H9 (cell line): ENCODE measurements around the gene EHMT2. TPM values are rescaled to one million over a fixed set of nuclear protein-coding genes. Genes with fewer than 3 reads are reported as not detected.

Source experiments
- DNase-seq: peaks from one replicate; pipeline ENCODE4 v3.0.0-alpha.2; 2017
- H2AFZ ChIP-seq: one replicate; pipeline ENCODE4 v1.6.1; 2013; ENCODE audit warnings: mild to moderate bottlenecking, low read length, control low read depth, moderate library complexity
- H2AK5ac ChIP-seq: 2 replicates; pipeline ENCODE4 v1.6.1; 2013; ENCODE audit warnings: low read length, control low read depth, mixed read lengths; ENCODE audit not compliant: insufficient read length
- H2BK120ac ChIP-seq: one replicate; pipeline ENCODE4 v1.6.1; 2013; ENCODE audit warnings: low read depth, mild to moderate bottlenecking, low read length, control low read depth, inconsistent platforms; ENCODE audit not compliant: poor library complexity, severe bottlenecking
- H2BK12ac ChIP-seq: 2 replicates; pipeline ENCODE4 v1.6.1; 2013; ENCODE audit warnings: low read length, control low read depth, mixed read lengths, low read depth; ENCODE audit not compliant: insufficient read length
- H2BK15ac ChIP-seq: 2 replicates; pipeline ENCODE4 v1.6.1; 2013; ENCODE audit warnings: low read depth, low read length, control low read depth
- H2BK20ac ChIP-seq: one replicate; pipeline ENCODE4 v1.6.1; 2013; ENCODE audit warnings: low read depth, mild to moderate bottlenecking, low read length, control low read depth, inconsistent platforms; ENCODE audit not compliant: poor library complexity, severe bottlenecking
- H2BK5ac ChIP-seq: 2 replicates; pipeline ENCODE4 v1.6.1; 2013; ENCODE audit warnings: low read length, control low read depth, mixed read lengths; ENCODE audit not compliant: insufficient read length
- H3K14ac ChIP-seq: 2 replicates; pipeline ENCODE4 v1.6.1; 2013; ENCODE audit warnings: low read length, control low read depth; ENCODE audit not compliant: insufficient read depth
- H3K18ac ChIP-seq: 2 replicates; pipeline ENCODE4 v1.6.1; 2013; ENCODE audit warnings: low read depth, mild to moderate bottlenecking, mixed read lengths, low read length, control low read depth; ENCODE audit not compliant: insufficient read length
- H3K23ac ChIP-seq: 2 replicates; pipeline ENCODE4 v1.6.1; 2013; ENCODE audit warnings: low read length, control low read depth, mixed read lengths, low read depth; ENCODE audit not compliant: insufficient read length
- H3K23me2 ChIP-seq: 2 replicates; pipeline ENCODE4 v1.6.1; 2013; ENCODE audit warnings: low read depth, mild to moderate bottlenecking, mixed read lengths, low read length, control low read depth; ENCODE audit not compliant: insufficient read length, poor library complexity, severe bottlenecking
- H3K27ac ChIP-seq: 2 replicates; pipeline ENCODE4 v1.5.1; 2013; ENCODE audit warnings: low read length, control low read depth, mixed read lengths, low read depth; ENCODE audit not compliant: insufficient read length
- H3K27me3 ChIP-seq: 2 replicates; pipeline ENCODE4 v1.6.1; 2013; ENCODE audit warnings: low read length, control low read depth, inconsistent platforms; ENCODE audit not compliant: insufficient read depth
- H3K4ac ChIP-seq: 2 replicates; pipeline ENCODE4 v1.6.1; 2013; ENCODE audit warnings: low read depth, mild to moderate bottlenecking, control low read depth, inconsistent platforms, low read length, moderate library complexity
- H3K4me1 ChIP-seq: 2 replicates; pipeline ENCODE4 v1.6.1; 2013; ENCODE audit warnings: low read length, control low read depth, inconsistent platforms; ENCODE audit not compliant: insufficient read depth
- H3K4me2 ChIP-seq: 2 replicates; pipeline ENCODE4 v1.6.1; 2013; ENCODE audit warnings: low read length, control low read depth, mixed read lengths; ENCODE audit not compliant: insufficient read length, insufficient read depth
- H3K56ac ChIP-seq: 2 replicates; pipeline ENCODE4 v1.6.1; 2013; ENCODE audit warnings: low read depth, mild to moderate bottlenecking, mixed read lengths, low read length, control low read depth; ENCODE audit not compliant: insufficient read length
- H3K79me1 ChIP-seq: 2 replicates; pipeline ENCODE4 v1.6.1; 2013; ENCODE audit warnings: low read depth, mild to moderate bottlenecking, moderate library complexity, low read length, control low read depth, inconsistent platforms; ENCODE audit not compliant: insufficient read depth, poor library complexity, severe bottlenecking
- H3K79me2 ChIP-seq: 2 replicates; pipeline ENCODE4 v1.6.1; 2013; ENCODE audit warnings: low read length, control low read depth, inconsistent platforms; ENCODE audit not compliant: insufficient read depth
- H3K9ac ChIP-seq: 2 replicates; pipeline ENCODE4 v1.6.1; 2013; ENCODE audit warnings: low read length, control low read depth, mixed read lengths; ENCODE audit not compliant: insufficient read length; ENCODE audit errors: extremely low read depth
- H3K9me3 ChIP-seq: one replicate; pipeline ENCODE4 v1.6.1; 2013; ENCODE audit warnings: low read depth, low read length, inconsistent platforms; ENCODE audit not compliant: control insufficient read depth
- H3T11ph ChIP-seq: one replicate; pipeline ENCODE4 v1.6.1; 2013; ENCODE audit warnings: mild to moderate bottlenecking, low read length, control low read depth, inconsistent platforms
- H4K20me1 ChIP-seq: one replicate; pipeline ENCODE4 v1.6.1; 2013; ENCODE audit not compliant: control insufficient read depth, insufficient read length, insufficient read depth
- H4K5ac ChIP-seq: 2 replicates; pipeline ENCODE4 v1.6.1; 2013; ENCODE audit warnings: low read depth, mild to moderate bottlenecking, mixed read lengths, low read length, control low read depth; ENCODE audit not compliant: insufficient read length
- H4K8ac ChIP-seq: replicated peaks from 2 replicates; pipeline ENCODE4 v1.6.1; 2013; ENCODE audit warnings: low read length, control low read depth, mixed read lengths, low read depth; ENCODE audit not compliant: insufficient read length
- H4K91ac ChIP-seq: 2 replicates; pipeline ENCODE4 v1.6.1; 2013; ENCODE audit warnings: low read depth, mild to moderate bottlenecking, moderate library complexity, mixed read lengths, low read length, control low read depth; ENCODE audit not compliant: insufficient read length
- H3K27ac Mint-ChIP-seq, 3 experiments: 2 replicates in 2 of 3; 3 replicates in 1 of 3; pipeline ENCODE4 v1.8.0; 2020 to 2021; ENCODE audit warnings: mixed read lengths in 3 of 3, mild to moderate bottlenecking in 1 of 3, moderate library complexity in 1 of 3
- H3K27me3 Mint-ChIP-seq: 2 replicates; pipeline ENCODE4 v1.8.0; 2021; ENCODE audit warnings: low read depth, mild to moderate bottlenecking, moderate library complexity, mixed read lengths
- H3K36me3 Mint-ChIP-seq, 3 experiments: 2 replicates in 2 of 3; 3 replicates in 1 of 3; pipeline ENCODE4 v1.8.0; 2020 to 2021; ENCODE audit warnings: low read depth in 3 of 3, mixed read lengths in 3 of 3; ENCODE audit not compliant: insufficient read depth in 1 of 3
- H3K4me1 Mint-ChIP-seq, 2 experiments: 2 replicates each; pipeline ENCODE4 v1.8.0; 2020; ENCODE audit warnings: mixed read lengths in 2 of 2
- H3K4me3 Mint-ChIP-seq, 2 experiments: 2 replicates in 1 of 2; 3 replicates in 1 of 2; pipeline ENCODE4 v1.8.0; 2020 to 2021; ENCODE audit warnings: mild to moderate bottlenecking in 2 of 2, mixed read lengths in 2 of 2, moderate library complexity in 1 of 2
- H3K9me3 Mint-ChIP-seq, 2 experiments: 2 replicates in 1 of 2; 3 replicates in 1 of 2; pipeline ENCODE4 v1.8.0; 2020; ENCODE audit warnings: mild to moderate bottlenecking in 2 of 2, mixed read lengths in 2 of 2, moderate library complexity in 1 of 2
- WGBS: extraction: QIAGEN DNeasy Blood & Tissue Kit; methylation state at CpG from one replicate; pipeline ENCODE4 v1.1.7; 2013; ENCODE audit warnings: missing lambda C conversion rate, low lambda C conversion rate, mixed read lengths; ENCODE audit not compliant: insufficient read length; ENCODE audit errors: extremely low coverage; 5-methylcytosine and 5-hydroxymethylcytosine counted together
- total RNA-seq: library from RNA; stranded (reverse); gene quantifications from 2 replicates; pipeline ENCODE4 v1.2.1, GENCODE V29; 2021
- TF ChIP-seq, protein P1 (sequence below): fragments of 200-600 bp; sonication (generic); conservative IDR thresholded peaks from 3 replicates; pipeline ENCODE4 v1.8.0; 2021; ENCODE audit warnings: antibody characterized with exemption, mild to moderate bottlenecking

EHMT2 gene
- total RNA-seq, 1 experiment from 2014 or later = 124 TPM

DNA sequence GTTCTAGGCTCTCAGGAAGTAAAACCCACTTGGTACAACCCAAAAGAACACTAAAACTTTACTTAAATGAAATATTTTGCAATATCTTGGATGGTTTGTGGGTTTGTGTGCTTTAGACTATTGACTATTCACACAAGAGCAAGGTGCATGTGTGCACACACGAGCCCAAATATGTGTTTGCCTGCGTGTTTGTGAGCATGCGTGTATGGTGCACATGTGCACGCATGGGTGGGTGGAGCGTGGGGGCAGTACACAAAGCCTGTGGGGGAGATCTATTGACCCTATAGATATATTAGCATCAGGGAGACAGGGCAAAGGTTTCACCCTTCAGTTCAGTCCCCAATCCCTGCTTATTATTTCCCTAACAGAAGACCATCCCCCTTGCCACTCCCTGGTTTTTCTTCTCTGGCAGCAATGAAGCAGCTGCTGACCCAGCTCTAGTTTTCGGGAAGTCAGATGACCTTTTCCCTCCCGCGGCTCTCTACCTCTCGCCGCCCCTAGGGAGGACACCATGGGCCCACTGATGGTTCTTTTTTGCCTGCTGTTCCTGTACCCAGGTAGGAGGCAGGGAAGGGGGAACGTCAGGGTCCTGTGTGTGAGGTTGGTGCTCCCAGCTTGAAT lies 29.9 kb upstream of the EHMT2 start, which contains the start of gene C2:
Gene C2, plus strand, starts transcription at position 476 of the 621 bp plus-strand sequence. Its CDS starts 36 bp downstream, at position 512.
- Histone ChIP-seq H3T11ph (no peak within 1 kb of the TSS), H2BK15ac (no peak within 1 kb of the TSS; the same call in 1 of the 2 replicates), H3K27ac (no peak within 1 kb of the TSS), H3K9me3 (no peaks in the 10 kb centered on the region), H3K4ac (no peak within 1 kb of the TSS), H3K18ac (no peak within 1 kb of the TSS), H4K8ac (no peak within 1 kb of the TSS), H2BK20ac (no peak within 1 kb of the TSS), H3K23me2 (no peaks in the 10 kb centered on the region), H3K4me1 (no peaks in the 10 kb centered on the region), H4K20me1 (no peaks in the 10 kb centered on the region), H3K79me1 (no peaks in the 10 kb centered on the region), H2BK5ac (no peak within 1 kb of the TSS), H3K9ac (no peak within 1 kb of the TSS), H4K5ac (no peak within 1 kb of the TSS), H4K91ac (no peak within 1 kb of the TSS), H2BK120ac (no peak within 1 kb of the TSS), H2AK5ac (no peak within 1 kb of the TSS), H3K14ac (no peak within 1 kb of the TSS; the same call in 1 of the 2 replicates), H3K23ac (no peak within 1 kb of the TSS), H3K79me2 (no peaks in the 10 kb centered on the region), H2AFZ (no peak within 1 kb of the TSS), H3K27me3 (no peaks in the 10 kb centered on the region), H2BK12ac (no peak within 1 kb of the TSS), H3K4me2 (no peak within 1 kb of the TSS), H3K56ac (no peak within 1 kb of the TSS)
- Mint-ChIP-seq H3K27ac (no peak within 1 kb of the TSS; a peak in 1 of 7 replicates), H3K36me3 (no peaks in the 10 kb centered on the region), H3K27me3 (peaks cover 8% of the 10 kb centered on the region), H3K9me3 (peaks cover 0 to 4% of the 10 kb centered on the region in 2 experiments; a peak in 3 of 5 replicates), H3K4me3 (no peak within 1 kb of the TSS), H3K4me1 (peaks cover 0 to 2% of the 10 kb centered on the region in 2 experiments; a peak in 1 of 4 replicates)
- TF ChIP-seq, protein P1, sequence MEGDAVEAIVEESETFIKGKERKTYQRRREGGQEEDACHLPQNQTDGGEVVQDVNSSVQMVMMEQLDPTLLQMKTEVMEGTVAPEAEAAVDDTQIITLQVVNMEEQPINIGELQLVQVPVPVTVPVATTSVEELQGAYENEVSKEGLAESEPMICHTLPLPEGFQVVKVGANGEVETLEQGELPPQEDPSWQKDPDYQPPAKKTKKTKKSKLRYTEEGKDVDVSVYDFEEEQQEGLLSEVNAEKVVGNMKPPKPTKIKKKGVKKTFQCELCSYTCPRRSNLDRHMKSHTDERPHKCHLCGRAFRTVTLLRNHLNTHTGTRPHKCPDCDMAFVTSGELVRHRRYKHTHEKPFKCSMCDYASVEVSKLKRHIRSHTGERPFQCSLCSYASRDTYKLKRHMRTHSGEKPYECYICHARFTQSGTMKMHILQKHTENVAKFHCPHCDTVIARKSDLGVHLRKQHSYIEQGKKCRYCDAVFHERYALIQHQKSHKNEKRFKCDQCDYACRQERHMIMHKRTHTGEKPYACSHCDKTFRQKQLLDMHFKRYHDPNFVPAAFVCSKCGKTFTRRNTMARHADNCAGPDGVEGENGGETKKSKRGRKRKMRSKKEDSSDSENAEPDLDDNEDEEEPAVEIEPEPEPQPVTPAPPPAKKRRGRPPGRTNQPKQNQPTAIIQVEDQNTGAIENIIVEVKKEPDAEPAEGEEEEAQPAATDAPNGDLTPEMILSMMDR = no peak
- WGBS = no CpG with 5 or more reads among the region's 11 CpGs
- DNase-seq = no peak
